CD4-positive, CD25-positive, alpha-beta regulatory T cell (primary cell): ENCODE measurements around the gene TAP2. TPM values are rescaled to one million over a fixed set of nuclear protein-coding genes. Genes with fewer than 3 reads are reported as not detected.

Source experiments
- ATAC-seq, 2 donors: fragments of 150-1000 bp; cut with Tn5 transposase; one replicate each; pipeline ENCODE4 v1.10.0; 2021; ENCODE audit warnings: low read depth in 2 of 2, moderate number of reproducible peaks in 2 of 2, moderate library complexity in 1 of 2
- DNase-seq, 3 donors: peaks; one replicate each; pipeline versions ENCODE4 v3.0.0 to v3.0.0-alpha.2; 2012 to 2022; ENCODE audit warnings: mixed read lengths in 1 of 3
- H3K27ac ChIP-seq: one replicate; pipeline ENCODE4 v1.7.0; 2013; ENCODE audit warnings: mild to moderate bottlenecking, low read length; ENCODE audit not compliant: insufficient read depth, poor library complexity, severe bottlenecking
- H3K27me3 ChIP-seq: one replicate; pipeline ENCODE4 v1.7.0; 2013; ENCODE audit warnings: low read length; ENCODE audit not compliant: control insufficient read depth, insufficient read depth
- H3K36me3 ChIP-seq: one replicate; pipeline ENCODE4 v1.7.0; 2013; ENCODE audit warnings: mild to moderate bottlenecking, low read length, moderate library complexity; ENCODE audit not compliant: control insufficient read depth, insufficient read depth
- H3K4me1 ChIP-seq: 2 replicates; pipeline ENCODE4 v1.7.0; 2013; ENCODE audit warnings: mild to moderate bottlenecking, low read length; ENCODE audit not compliant: insufficient read depth, control insufficient read depth, poor library complexity, severe bottlenecking
- H3K4me3 ChIP-seq: one replicate; pipeline ENCODE4 v1.7.0; 2013; ENCODE audit warnings: low read depth, mild to moderate bottlenecking, low read length, moderate library complexity
- H3K9me3 ChIP-seq, 2 experiments: 1 replicate in 1 of 2; 2 replicates in 1 of 2; pipeline ENCODE4 v1.7.0; 2013; ENCODE audit warnings: low read length in 2 of 2, mild to moderate bottlenecking in 1 of 2, moderate library complexity in 1 of 2; ENCODE audit not compliant: control insufficient read depth in 2 of 2
- H3K27ac Mint-ChIP-seq, 3 donors: one replicate each; pipeline ENCODE4 v1.8.0; 2020 to 2022; ENCODE audit warnings: mild to moderate bottlenecking in 3 of 3, mixed read lengths in 3 of 3, moderate library complexity in 2 of 3
- H3K27me3 Mint-ChIP-seq: one replicate; pipeline ENCODE4 v1.8.0; 2022; ENCODE audit warnings: mild to moderate bottlenecking, mixed read lengths
- H3K36me3 Mint-ChIP-seq: one replicate; pipeline ENCODE4 v1.8.0; 2020; ENCODE audit warnings: mixed read lengths
- H3K4me1 Mint-ChIP-seq, 4 donors: one replicate each; pipeline ENCODE4 v1.8.0; 2020 to 2022; ENCODE audit warnings: mixed read lengths in 4 of 4, mild to moderate bottlenecking in 1 of 4
- H3K4me3 Mint-ChIP-seq, 4 donors: one replicate each; pipeline ENCODE4 v1.8.0; 2020 to 2022; ENCODE audit warnings: mild to moderate bottlenecking in 4 of 4, mixed read lengths in 4 of 4, moderate library complexity in 3 of 4
- H3K9me3 Mint-ChIP-seq, 7 donors: one replicate each; pipeline ENCODE4 v1.8.0; 2020 to 2022; ENCODE audit warnings: mixed read lengths in 7 of 7, mild to moderate bottlenecking in 3 of 7, moderate library complexity in 2 of 7
- polyA plus RNA-seq, 4 donors: library from polyadenylated mRNA; unstranded; fragments of 300-500 nt; fragmentation: Illumina TruSeq; gene quantifications; one replicate each; pipeline ENCODE4 v1.2.3, GENCODE V29; 2021
- total RNA-seq: library from RNA; stranded (reverse); gene quantifications from one replicate; pipeline ENCODE4 v1.2.3, GENCODE V29; 2022

The TAP2 gene
- total and polyA plus RNA-seq, 5 donors from 2014 or later = 7.2 to 165 (median 36.0) TPM

- Mint-ChIP-seq H3K27ac (peak overlapping the region in 2 of 3 donors; percentile 29 to 77), H3K4me1 (peaks cover 31 to 49% (median 46%) of the 10 kb centered on the region in 4 donors), H3K36me3 (peaks cover 75% of the 10 kb centered on the region)
These were observed 7.6 kb downstream of the TAP2 start for GRCh38 chr6:32830936-32831335.

GRCh38 chr6:32830017-32830416, 8.5 kb downstream of the TAP2 start:
- H3K27me3 Mint-ChIP-seq = no peaks in the 10 kb centered on the region
- H3K4me3 Mint-ChIP-seq = no peak overlapping the region
- H3K27me3 ChIP-seq = no peaks in the 10 kb centered on the region
- peaks cover 74% of the 10 kb centered on the region for H3K36me3 ChIP-seq
- H3K4me3 ChIP-seq = no peak overlapping the region
- ATAC-seq = no peak
- H3K9me3 ChIP-seq = no peaks in the 10 kb centered on the region
- no peak overlapping the region for H3K27ac ChIP-seq
- peak overlapping the region in 2 of 3 donors; percentile 45 to 47 for H3K27ac Mint-ChIP-seq
- H3K36me3 Mint-ChIP-seq = peaks cover 66% of the 10 kb centered on the region
- H3K4me1 ChIP-seq = peaks cover 8% of the 10 kb centered on the region
- no peaks in the 10 kb centered on the region for H3K9me3 Mint-ChIP-seq
- peaks cover 28 to 43% (median 38%) of the 10 kb centered on the region in 4 donors for H3K4me1 Mint-ChIP-seq
- no peak for DNase-seq

More at GRCh38 chr6:32830936-32831335, 7.6 kb downstream of the TAP2 start:
- no peaks in the 10 kb centered on the region for H3K27me3 ChIP-seq
- H3K9me3 ChIP-seq = no peaks in the 10 kb centered on the region
- DNase-seq (no peak), ATAC-seq (no peak)
- H3K27me3 Mint-ChIP-seq = no peaks in the 10 kb centered on the region
- no peak overlapping the region for H3K27ac ChIP-seq
- peaks cover 13% of the 10 kb centered on the region for H3K4me1 ChIP-seq
- peaks cover 84% of the 10 kb centered on the region for H3K36me3 ChIP-seq
- H3K4me3 ChIP-seq = no peak overlapping the region
- H3K4me3 Mint-ChIP-seq = no peak overlapping the region
- H3K9me3 Mint-ChIP-seq = no peaks in the 10 kb centered on the region

- Histone ChIP-seq H3K4me3 (no peak overlapping the region), H3K27me3 (no peaks in the 10 kb centered on the region), H3K9me3 (no peaks in the 10 kb centered on the region), H3K4me1 (peaks cover 3% of the 10 kb centered on the region), H3K27ac (no peak overlapping the region), H3K36me3 (peaks cover 69% of the 10 kb centered on the region)
- Mint-ChIP-seq H3K27me3 (no peaks in the 10 kb centered on the region), H3K4me1 (peaks cover 24 to 38% (median 33%) of the 10 kb centered on the region in 4 donors), H3K27ac (peak overlapping the region in 1 of 3 donors; percentile 32), H3K9me3 (no peaks in the 10 kb centered on the region), H3K4me3 (no peak overlapping the region), H3K36me3 (peaks cover 61% of the 10 kb centered on the region)
- ATAC-seq = no peak
- DNase-seq = no peak
These were observed 9.0 kb downstream of the TAP2 start for GRCh38 chr6:32829495-32829894.

GRCh38 chr6:32827025-32827424, 11.5 kb downstream of the TAP2 start:
- Histone ChIP-seq H3K36me3 (peaks cover 47% of the 10 kb centered on the region), H3K4me1 (peaks cover 3% of the 10 kb centered on the region), H3K4me3 (no peak overlapping the region), H3K27me3 (no peaks in the 10 kb centered on the region), H3K27ac (no peak overlapping the region), H3K9me3 (no peaks in the 10 kb centered on the region)
- peak overlapping the region in 2 of 3 donors; percentile 12 to 33 for H3K27ac Mint-ChIP-seq
- no peaks in the 10 kb centered on the region for H3K27me3 Mint-ChIP-seq
- peaks cover 10 to 20% (median 14%) of the 10 kb centered on the region in 4 donors for H3K4me1 Mint-ChIP-seq
- DNase-seq (no peak), ATAC-seq (no peak)
- peaks cover 39% of the 10 kb centered on the region for H3K36me3 Mint-ChIP-seq
- no peaks in the 10 kb centered on the region for H3K9me3 Mint-ChIP-seq
- peak overlapping the region in 1 of 4 donors; percentile 62 for H3K4me3 Mint-ChIP-seq

- ATAC-seq (no peak), DNase-seq (no peak)
- no peak overlapping the region for H3K27ac Mint-ChIP-seq
- no peak overlapping the region for H3K4me3 Mint-ChIP-seq
- H3K27me3 Mint-ChIP-seq = no peaks in the 10 kb centered on the region
- peaks cover 28% of the 10 kb centered on the region for H3K36me3 Mint-ChIP-seq
- peaks cover 5 to 14% (median 9%) of the 10 kb centered on the region in 4 donors for H3K4me1 Mint-ChIP-seq
- H3K36me3 ChIP-seq = peaks cover 37% of the 10 kb centered on the region
- H3K9me3 ChIP-seq = no peaks in the 10 kb centered on the region
- no peaks in the 10 kb centered on the region for H3K27me3 ChIP-seq
- no peak overlapping the region for H3K27ac ChIP-seq
- peaks cover 3% of the 10 kb centered on the region for H3K4me1 ChIP-seq
- no peak overlapping the region for H3K4me3 ChIP-seq
- no peaks in the 10 kb centered on the region for H3K9me3 Mint-ChIP-seq
These were observed 12.6 kb downstream of the TAP2 start for GRCh38 chr6:32825966-32826365.

- Histone ChIP-seq H3K27ac (no peak overlapping the region), H3K4me3 (no peak overlapping the region), H3K36me3 (no peaks in the 10 kb centered on the region), H3K9me3 (no peaks in the 10 kb centered on the region), H3K27me3 (no peaks in the 10 kb centered on the region), H3K4me1 (no peaks in the 10 kb centered on the region)
- Mint-ChIP-seq H3K36me3 (no peaks in the 10 kb centered on the region), H3K4me3 (no peak overlapping the region), H3K9me3 (no peaks in the 10 kb centered on the region), H3K4me1 (peaks cover 4 to 10% (median 6%) of the 10 kb centered on the region in 4 donors), H3K27ac (no peak overlapping the region), H3K27me3 (peaks cover 4% of the 10 kb centered on the region)
- ATAC-seq (no peak), DNase-seq (no peak)
These were observed 18.8 kb downstream of the TAP2 start for GRCh38 chr6:32819729-32820128.

GRCh38 chr6:32818867-32819266, 19.7 kb downstream of the TAP2 start:
- no peak overlapping the region for H3K27ac ChIP-seq
- Mint-ChIP-seq H3K27ac (no peak overlapping the region), H3K9me3 (no peaks in the 10 kb centered on the region)

GRCh38 chr6:32816746-32817204, 21.8 kb downstream of the TAP2 start, which contains the start of gene HLA-DOB:
Gene HLA-DOB (minus strand): TSS chr6:32817002. CDS start chr6:32816951, 51 bp downstream.
- Mint-ChIP-seq H3K4me3 (no peak within 1 kb of the TSS), H3K4me1 (peaks cover 4 to 10% (median 6%) of the 10 kb centered on the region in 4 donors), H3K27me3 (peaks cover 4% of the 10 kb centered on the region), H3K9me3 (peaks cover 0 to 1% (median 0%) of the 10 kb centered on the region in 7 donors), H3K27ac (no peak within 1 kb of the TSS), H3K36me3 (peaks cover 3% of the 10 kb centered on the region)
- Histone ChIP-seq H3K36me3 (no peaks in the 10 kb centered on the region), H3K4me1 (no peaks in the 10 kb centered on the region), H3K27me3 (no peaks in the 10 kb centered on the region), H3K9me3 (no peaks in the 10 kb centered on the region), H3K27ac (no peak within 1 kb of the TSS), H3K4me3 (no peak within 1 kb of the TSS)
- ATAC-seq = peak; percentile 40 to 65
- DNase-seq = peak in 1 of 3 donors; percentile 51

More at GRCh38 chr6:32818867-32819266, 19.7 kb downstream of the TAP2 start:
- no peak for DNase-seq
- Histone ChIP-seq H3K4me1 (no peaks in the 10 kb centered on the region), H3K4me3 (no peak overlapping the region), H3K36me3 (no peaks in the 10 kb centered on the region), H3K27me3 (no peaks in the 10 kb centered on the region), H3K9me3 (no peaks in the 10 kb centered on the region)
- Mint-ChIP-seq H3K4me3 (no peak overlapping the region), H3K36me3 (peaks cover 3% of the 10 kb centered on the region), H3K4me1 (peaks cover 4 to 10% (median 6%) of the 10 kb centered on the region in 4 donors), H3K27me3 (peaks cover 4% of the 10 kb centered on the region)
- no peak for ATAC-seq
